ENCODE measurements around the gene SLC2A13. TPM values are rescaled to one million over a fixed set of nuclear protein-coding genes. Genes with fewer than 3 reads are reported as not detected.

The SLC2A13 gene
- total RNA-seq, 1 experiment from 2014 or later, result 1.5 TPM

- in situ Hi-C loops (cut with HindIII; ENCODE audit: low sequenced_read_pairs), result no loop called here
- DNase-seq (ENCODE audit: low spot score), result no peak
These were observed 92.6 kb downstream of the SLC2A13 start for GRCh38 chr12:40013292-40013691.

- peak; percentile 11 for DNase-seq (ENCODE audit: low spot score)
- in situ Hi-C loops (cut with HindIII; ENCODE audit: low sequenced_read_pairs), result no loop called here
These were observed 93.2 kb downstream of the SLC2A13 start for GRCh38 chr12:40012711-40013110.

DNA sequence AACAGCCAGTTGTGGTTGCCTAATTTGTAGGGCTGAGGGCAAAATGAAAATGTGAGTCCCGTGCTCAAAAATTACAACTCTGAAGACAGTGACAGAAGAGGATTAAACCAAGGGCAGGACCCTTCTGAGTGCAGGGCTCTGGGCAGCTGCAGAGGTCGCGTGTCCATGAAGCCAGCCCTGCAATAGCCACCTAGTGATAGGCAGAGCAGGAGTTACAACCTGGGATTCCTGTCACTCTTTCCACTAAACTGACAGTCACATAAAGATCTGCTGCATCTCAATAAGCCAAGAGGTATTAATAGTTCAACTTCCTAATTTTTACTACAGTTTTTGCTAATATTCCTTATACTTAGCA, 94.1 kb downstream of the SLC2A13 start:
- no peak for DNase-seq (ENCODE audit: low spot score)
- in situ Hi-C loops (cut with HindIII; ENCODE audit: low sequenced_read_pairs), result no loop called here

DNA sequence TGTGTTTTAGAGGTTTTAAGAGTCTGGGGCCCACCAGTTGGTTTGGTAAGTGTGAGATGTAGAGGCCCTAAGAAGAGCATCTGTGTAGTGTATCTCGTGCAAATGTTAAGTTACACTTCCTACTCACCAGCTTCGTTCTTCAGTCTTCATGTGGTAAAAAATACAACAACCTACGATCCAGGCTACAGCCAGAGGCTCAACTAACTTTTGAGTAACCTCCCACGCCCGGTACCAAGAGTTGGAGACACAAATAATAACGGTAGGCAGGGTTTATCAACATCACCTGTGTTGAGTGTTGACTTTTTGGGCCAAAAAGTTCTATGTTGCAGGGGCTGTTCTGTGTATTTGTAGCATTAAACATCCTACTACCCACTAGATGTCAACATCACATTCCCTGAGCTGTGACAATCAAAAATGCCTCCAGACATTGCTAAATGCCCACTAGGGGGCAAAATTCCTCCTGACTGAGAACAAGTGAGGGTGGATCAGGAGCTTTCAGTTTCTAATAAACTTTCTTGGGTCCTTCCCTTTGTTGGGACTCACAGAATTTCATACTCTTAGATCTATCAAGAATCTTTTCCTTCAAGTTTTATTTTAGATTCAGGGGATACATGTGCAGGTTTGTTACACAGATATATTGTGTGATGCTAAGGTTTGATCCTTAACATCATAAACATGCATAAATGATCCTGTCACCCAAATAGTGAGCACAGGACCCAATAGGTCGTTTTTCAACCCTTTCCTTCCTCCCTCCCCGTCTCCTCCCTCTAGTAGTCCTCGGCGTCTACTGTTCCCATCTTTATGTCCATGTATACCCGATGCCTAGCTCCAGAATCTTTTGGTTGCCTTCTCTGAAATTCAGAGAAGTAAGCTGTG, 94.7 kb downstream of the SLC2A13 start:
- in situ Hi-C loops (cut with HindIII; ENCODE audit: low sequenced_read_pairs), result no loop called here

DNA sequence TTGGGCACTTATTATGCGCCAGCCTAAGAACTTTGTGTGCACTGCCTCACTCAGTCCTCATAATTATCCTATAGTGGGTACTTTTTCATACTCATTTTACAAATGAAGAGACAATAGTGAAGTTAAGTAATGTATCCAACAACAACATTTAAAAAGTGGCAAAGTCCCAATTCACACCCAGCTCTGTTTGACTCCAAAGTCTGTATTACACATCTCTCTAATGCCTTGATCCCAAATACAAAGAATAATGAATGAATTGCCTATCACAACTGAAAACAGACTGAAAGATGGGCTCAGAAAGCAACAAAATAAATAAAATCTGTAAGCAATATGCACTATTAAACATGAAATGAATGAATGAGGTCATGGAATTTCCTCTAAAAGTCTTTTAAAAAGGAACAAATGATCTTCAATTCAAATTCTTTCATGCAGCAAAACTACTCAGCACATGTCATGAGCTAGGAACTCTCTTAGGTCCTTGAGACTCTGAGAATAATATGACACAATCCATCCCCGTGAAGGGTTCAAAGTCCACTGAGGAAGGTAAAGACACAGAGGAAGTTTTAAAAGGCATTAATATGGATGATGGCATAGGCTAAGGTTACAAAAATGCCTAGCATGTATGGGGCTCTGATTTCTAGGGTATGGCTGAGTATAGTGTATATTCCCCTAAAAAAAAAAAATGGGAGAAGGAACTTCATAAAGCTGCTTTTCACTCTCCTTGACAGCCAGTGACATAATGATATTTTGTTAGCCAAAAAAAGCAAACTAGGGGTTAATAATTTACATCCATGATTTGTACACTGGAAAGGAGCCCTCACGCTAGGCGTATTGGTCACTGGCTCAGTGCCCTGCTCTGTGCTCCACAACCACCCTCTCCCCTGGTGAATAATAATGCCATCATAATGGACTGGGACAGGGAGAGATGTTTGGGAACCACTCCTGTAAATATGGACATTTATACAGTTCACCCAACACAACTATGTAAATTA, 103.4 kb downstream of the SLC2A13 start:
- in situ Hi-C loops (cut with HindIII; ENCODE audit: low sequenced_read_pairs), result no loop called here
- no peak for DNase-seq (ENCODE audit: low spot score)

More for the DNA sequence above, 94.7 kb downstream of the SLC2A13 start:
- DNase-seq (ENCODE audit: low spot score), result peak; percentile 53

- no peak for DNase-seq (ENCODE audit: low spot score)
- in situ Hi-C loops (cut with HindIII; ENCODE audit: low sequenced_read_pairs), result no loop called here
These were observed 104.5 kb downstream of the SLC2A13 start for GRCh38 chr12:40001406-40001805.

DNA sequence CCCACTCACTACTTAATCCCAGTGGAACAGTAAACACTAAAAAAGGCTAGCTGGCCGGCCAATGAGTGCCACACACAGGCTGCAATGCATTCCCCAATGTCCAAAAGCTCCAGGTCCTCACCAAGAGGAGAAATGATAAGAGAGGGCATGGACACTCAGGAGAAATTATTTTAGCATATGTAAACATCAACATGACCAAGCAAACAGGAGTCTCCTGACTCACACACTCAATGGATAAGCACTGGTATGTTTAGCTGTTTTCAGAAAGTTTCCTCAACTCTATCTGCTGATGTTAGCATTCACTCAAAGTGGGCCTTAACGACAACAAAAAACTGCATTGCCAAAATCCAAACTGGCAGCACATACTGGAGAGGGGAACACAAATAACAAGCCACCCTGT, 105.0 kb downstream of the SLC2A13 start:
- no peak for DNase-seq (ENCODE audit: low spot score)
- in situ Hi-C loops (cut with HindIII; ENCODE audit: low sequenced_read_pairs), result no loop called here

GRCh38 chr12:39993268-39993667, 112.6 kb downstream of the SLC2A13 start:
- in situ Hi-C loops (cut with HindIII; ENCODE audit: low sequenced_read_pairs), result no loop called here
- no peak for DNase-seq (ENCODE audit: low spot score)

- in situ Hi-C loops (cut with HindIII; ENCODE audit: low sequenced_read_pairs), result no loop called here
- peak; percentile 16 for DNase-seq (ENCODE audit: low spot score)
These were observed 115.5 kb downstream of the SLC2A13 start for GRCh38 chr12:39990122-39991101.

DNA sequence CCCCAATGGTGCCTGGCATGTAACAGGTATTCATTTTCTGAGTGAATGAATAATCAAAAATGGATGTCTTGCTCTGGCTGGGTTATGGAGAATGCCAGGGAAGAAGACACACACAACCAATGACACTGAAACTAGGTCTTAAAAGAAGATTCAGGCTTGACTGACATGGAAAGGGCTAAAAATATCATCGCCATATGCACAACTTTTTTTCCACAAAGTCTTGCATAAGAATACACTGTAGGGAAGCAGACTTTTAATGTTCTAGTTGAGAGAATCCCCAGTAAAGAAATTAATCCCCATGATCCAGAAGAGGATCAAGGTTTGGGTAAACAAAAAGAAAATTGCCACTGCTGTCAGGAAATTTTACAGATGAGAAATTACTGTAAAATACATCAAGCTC, 116.4 kb downstream of the SLC2A13 start:
- peak; percentile 40 for DNase-seq (ENCODE audit: low spot score)
- in situ Hi-C loops (cut with HindIII; ENCODE audit: low sequenced_read_pairs), result no loop called here

DNA sequence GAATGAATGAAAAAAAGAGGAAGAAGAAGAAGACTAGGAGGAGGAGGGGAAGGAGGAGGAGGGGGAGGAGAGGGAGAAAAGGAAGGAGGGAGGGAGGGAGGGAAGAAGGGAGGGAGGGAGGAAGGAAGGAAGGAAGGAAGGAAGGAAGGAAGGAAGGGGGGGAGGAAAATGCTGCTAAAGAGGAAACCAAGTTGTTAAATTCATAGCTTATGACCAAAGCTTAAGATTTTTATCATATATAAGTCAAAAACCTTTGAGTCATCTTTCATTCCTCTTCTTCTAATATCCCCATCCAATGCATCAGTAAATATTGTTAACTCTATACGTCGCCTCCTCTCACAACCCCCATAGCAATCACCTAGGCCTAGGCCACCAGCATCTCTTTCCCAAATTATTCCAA, 117.3 kb downstream of the SLC2A13 start:
- in situ Hi-C loops (cut with HindIII; ENCODE audit: low sequenced_read_pairs), result no loop called here
- no peak for DNase-seq (ENCODE audit: low spot score)

- in situ Hi-C loops (cut with HindIII; ENCODE audit: low sequenced_read_pairs), result no loop called here
- no peak for DNase-seq (ENCODE audit: low spot score)
These were observed 119.2 kb downstream of the SLC2A13 start for GRCh38 chr12:39986674-39987073.

- in situ Hi-C loops (cut with HindIII; ENCODE audit: low sequenced_read_pairs), result no loop called here
These were observed 121.2 kb downstream of the SLC2A13 start for GRCh38 chr12:39984670-39985069.

DNA sequence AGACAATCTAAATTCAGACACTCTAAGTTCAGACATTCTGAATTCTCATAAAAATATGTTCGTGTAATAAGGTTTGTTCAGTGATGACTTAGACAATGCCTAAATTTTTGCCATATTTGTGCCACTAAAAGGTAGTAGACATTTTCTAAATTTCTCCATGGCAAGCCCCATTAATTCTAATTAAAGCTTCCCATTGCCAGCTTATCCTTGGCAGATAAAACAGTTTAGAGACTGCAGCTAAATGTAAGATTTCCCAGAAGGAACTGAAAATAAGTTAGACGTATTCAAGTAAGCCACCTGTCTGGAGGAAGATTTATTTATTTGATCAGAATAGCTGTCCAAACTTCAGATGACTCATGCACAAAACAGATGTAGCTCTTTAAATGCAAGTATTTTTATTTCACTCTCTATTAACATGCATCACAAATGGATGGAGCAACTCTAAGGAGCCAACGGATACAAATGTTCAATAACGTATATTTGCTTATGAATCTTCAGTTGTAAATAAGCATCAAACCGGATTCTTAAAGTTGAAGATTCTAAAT, 130.4 kb downstream of the SLC2A13 start:
- no peak for DNase-seq (ENCODE audit: low spot score)
- in situ Hi-C loops (cut with HindIII; ENCODE audit: low sequenced_read_pairs), result no loop called here

More at GRCh38 chr12:39984670-39985069, 121.2 kb downstream of the SLC2A13 start:
- DNase-seq (ENCODE audit: low spot score), result no peak

- in situ Hi-C loops (cut with HindIII; ENCODE audit: low sequenced_read_pairs), result no loop called here
- DNase-seq (ENCODE audit: low spot score), result no peak
These were observed 133.8 kb downstream of the SLC2A13 start for GRCh38 chr12:39972119-39972518.

DNA sequence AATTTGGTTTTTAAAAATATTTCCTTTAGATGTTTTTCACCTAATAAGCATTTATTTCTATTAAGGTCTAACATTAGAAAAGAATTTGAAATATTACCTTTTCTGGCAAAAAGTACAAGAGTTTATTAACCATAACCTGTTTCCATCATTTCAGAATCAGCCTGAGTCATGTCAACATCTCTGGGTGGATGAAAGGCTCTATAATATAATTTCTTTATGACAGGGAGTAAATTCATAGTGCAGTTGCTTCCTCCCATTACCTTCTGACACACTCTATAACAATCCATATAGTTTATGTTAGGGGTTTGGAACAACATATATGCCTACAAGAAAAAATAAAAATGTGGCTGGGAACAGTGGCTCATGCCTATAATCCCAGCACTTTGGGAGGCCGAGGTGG, 134.5 kb downstream of the SLC2A13 start:
- DNase-seq (ENCODE audit: low spot score), result no peak
- in situ Hi-C loops (cut with HindIII; ENCODE audit: low sequenced_read_pairs), result no loop called here

GRCh38 chr12:39966721-39967120, 139.2 kb downstream of the SLC2A13 start:
- in situ Hi-C loops (cut with HindIII; ENCODE audit: low sequenced_read_pairs), result no loop called here
- DNase-seq (ENCODE audit: low spot score), result peak; percentile 71

DNA sequence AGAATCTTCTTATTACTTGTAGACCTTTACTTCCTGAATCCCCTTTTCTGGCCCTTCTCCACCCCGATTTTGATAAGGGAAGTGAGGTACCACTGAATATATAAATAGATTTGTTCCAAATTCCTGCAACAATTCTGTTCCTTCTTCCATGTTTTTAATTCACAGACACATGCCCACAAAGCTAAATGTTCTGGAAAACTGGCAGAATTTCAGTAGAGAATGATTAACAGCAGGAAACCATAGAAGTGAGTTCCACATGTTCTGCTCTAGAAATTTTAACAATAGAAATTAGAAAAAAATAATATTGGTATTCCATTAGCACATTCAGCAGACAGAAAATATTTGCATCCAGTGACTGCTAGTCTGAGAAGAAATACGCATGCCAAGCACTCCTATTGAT, 139.6 kb downstream of the SLC2A13 start:
- no peak for DNase-seq (ENCODE audit: low spot score)

GRCh38 chr12:39959467-39959866, 146.4 kb downstream of the SLC2A13 start:
- in situ Hi-C loops (cut with HindIII; ENCODE audit: low sequenced_read_pairs), result no loop called here

More for the DNA sequence above, 139.6 kb downstream of the SLC2A13 start:
- in situ Hi-C loops (cut with HindIII; ENCODE audit: low sequenced_read_pairs), result no loop called here

More at GRCh38 chr12:39959467-39959866, 146.4 kb downstream of the SLC2A13 start:
- no peak for DNase-seq (ENCODE audit: low spot score)

Measured in G401 (cell line).